SK-N-DZ (cell line): ENCODE measurements around the gene TPD52L2.
"Not testable (repeated sequence)": the region's sequence is repeated elsewhere in the genome, so short reads cannot be mapped to it uniquely, and the experiment has no call there.

Source experiments
- DNase-seq: peaks from one replicate; pipeline ENCODE4 v3.0.0-alpha.2; 2015; ENCODE audit warnings: low spot score

The TPD52L2 gene

DNA sequence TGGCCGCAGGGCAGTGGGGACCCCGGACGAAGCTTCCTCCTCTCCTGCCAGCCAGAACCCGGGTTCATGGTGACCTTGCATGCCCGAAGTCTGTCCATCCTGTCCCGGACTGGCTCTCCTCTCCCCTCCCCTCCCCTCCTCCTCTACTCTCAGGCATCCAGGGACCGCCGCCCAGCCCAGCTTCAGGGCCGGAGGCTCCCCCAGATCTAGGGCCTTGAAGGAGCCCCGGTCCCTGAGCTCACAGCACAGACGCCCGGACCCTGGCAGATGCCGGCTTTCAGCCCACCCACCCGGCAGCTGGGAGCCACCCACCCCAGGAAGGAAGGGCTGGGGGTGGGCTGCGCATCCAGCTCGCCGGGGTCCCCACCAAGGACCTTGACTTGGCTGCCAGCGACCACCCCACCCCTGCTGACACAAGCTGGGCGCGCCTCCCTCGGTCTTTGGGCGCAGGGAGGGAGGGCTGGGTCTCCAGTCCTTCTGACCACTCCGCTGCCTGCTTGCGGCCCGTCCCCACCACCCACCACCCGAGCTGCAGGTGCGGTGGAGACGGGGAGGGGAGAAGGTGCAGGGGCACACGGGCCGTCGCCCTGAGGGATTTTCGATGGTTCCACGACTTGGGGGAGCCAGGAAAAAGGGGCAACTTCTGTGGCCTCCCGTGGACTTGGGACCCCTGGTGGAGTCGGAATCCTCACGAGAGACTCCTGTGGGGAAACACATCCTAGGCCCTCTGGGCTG is 9.5 kb upstream of the TPD52L2 start:
- no peak for DNase-seq

DNA sequence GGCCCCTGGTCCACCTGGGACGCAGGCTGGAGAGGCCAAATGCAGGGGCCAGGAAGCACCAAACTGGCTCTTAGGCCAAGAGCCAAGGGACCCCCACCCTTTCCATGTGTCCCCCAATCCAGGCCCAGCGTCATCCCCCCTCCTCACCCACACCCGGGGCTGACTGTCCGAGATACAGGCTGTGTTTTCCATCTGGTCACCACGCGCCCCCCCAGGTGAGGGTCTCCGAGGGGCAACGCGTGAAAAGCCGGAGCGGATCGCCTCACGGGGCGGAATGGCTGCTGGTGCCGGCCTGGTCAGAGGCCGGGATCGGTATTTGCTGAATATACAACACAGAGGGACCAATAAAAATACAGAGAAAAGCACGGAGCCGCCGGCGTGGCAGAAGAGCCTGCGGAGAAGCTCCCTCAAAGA is 9.0 kb upstream of the TPD52L2 start:
- no peak for DNase-seq

DNA sequence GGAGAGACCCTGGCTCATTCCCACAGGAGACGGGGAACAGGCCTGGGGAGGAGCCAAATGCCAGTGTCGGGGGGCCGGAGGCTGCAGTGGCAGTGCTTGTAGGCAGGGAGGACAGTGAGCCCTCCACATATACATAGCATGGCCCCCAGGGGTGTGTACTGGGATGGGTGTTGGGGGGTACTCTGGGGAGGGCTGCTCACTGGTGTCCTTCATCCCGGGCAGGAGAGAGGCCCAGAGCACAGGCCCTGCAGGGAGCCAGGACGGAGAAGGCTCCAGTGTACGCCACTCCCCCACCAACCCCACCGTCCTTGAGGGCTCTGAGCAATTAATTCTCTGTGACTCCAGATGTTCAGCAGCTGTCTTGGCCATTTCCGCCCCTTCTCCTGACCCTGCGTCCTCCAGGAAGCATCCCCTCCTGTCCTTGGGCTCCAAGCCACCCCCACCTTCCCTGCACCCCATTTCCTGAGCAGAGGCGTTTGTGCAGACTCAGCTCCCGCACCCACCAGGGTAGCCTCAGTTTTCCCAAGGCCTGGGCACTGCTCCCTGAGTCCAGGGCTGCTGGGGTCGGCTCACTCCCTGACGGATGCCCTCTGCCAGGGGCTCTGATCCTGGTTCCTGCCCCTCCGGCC is 7.2 kb upstream of the TPD52L2 start:
- no peak for DNase-seq

DNA sequence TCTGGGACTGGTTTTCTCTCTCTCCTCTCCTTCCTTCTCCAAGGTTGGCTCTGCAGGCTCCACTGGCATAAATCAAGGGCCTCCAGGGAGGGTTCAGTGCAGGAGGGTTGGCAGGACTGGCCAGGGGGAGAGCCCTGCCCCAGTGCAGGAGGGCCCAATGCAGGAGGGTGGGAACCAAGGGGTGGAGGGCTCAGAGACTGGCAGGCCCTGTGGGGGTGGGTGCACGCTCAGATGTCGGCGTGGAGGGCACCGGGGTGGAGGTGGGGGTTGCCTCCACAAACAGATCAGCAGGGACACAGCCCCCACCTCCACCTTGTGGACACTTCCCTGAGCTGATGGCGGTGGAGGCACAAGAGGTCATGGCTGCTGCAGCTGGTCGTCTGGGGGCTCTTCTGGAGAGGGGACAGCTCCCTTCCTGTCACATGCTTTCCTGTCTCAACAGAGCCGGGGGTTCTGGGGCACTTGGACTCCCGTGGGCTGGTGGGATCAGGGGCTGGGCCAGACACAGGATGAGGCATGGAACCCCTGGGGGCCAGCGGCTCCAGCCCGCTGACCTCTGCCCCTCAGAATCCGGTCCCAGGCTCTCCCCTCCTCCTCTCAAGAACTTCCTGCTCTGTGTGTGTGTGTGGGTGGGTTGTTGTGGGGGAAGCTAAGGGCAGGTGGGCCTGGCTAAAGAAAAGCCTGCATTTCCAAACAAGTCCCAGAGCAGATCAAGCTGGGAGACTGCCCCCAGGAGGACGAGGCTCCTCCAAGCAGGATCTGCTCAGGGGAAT is 6.5 kb upstream of the TPD52L2 start:
- peak; percentile 70 for DNase-seq

DNA sequence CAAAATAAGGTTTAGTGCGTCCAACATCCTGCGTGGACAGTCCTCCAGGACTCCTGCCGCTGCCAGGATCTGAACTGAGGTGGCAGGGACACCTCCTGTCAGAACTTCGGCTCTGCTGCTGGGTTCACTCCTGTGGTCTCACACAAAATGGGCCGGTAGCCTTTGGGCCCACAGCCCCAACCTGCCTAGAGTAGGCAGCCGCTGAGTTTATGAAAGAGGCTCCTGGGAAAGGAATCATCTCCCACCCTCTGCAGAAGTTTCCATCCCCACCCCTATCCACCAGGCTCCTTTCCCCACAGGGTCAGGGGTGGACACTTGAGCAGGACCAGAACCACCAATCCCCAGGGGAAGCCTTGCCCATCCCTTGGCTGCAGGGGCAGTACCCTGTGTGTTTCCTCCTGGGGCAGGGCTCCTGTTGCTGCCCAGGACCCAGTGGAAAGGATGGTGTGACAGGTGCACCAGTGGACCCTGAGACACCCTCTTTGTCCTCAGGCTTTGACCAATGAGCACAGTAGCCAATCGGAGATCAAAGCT is 5.8 kb upstream of the TPD52L2 start:
- DNase-seq, result no peak

DNA sequence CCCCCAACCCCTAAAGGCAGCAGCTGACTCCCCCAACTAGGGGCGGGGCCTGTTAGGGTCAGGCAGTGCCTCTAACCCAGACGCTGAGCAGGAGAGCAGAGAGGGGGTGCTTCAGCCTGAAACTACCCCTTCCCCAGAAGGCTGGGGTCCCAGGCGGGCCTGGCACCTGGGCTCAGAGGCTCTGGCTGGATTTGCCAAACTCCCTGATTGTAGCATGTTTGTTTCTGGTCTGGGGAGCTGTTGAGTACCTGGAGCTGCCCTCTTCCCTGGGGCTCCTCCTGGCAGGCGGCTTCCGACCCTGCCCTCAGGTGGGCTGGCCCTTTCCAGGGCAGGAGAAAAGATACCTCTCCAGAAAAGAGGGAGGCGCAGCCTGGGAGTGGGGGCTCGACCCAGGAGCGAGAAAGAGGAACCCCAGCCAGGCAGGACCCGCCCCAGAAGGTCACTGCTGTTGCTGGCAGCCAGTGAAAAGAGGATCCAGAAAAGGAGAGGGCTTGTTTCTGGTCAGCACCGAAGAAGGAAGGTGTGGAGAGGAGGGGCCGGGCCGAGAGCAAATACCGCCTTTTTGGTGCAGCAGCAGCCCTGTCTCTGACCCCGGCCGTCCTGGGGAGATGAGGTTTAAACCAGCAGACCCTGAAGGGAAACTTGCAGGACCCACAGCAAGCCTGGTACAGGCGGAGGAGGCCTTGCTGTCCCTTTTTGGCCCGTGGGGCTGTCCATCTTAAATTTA is 4.6 kb upstream of the TPD52L2 start:
- no peak for DNase-seq

DNA sequence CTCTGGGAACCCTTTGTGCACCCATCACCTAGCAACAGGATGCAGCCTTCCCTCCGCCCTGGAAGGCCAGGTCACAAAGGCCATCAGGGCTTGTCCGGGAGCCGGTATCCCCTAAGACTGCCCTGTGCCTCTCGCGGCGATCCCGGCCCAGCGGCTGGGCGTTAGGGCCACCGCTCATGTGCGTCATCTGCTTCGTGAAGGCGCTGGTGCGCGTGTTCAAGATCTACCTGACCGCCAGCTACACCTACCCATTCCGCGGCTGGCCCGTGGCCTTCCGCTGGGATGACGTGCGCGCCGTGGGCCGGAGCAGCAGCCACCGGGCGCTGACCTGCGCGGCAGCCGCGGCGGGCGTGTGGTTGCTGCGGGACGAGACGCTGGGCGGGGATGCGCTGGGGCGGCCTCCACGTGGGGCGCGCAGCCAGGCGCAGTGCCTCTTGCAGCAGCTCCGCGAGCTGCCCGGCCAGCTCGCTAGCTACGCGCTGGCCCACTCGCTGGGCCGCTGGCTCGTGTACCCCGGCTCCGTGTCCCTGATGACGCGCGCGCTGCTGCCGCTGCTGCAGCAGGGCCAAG is 3.6 kb upstream of the TPD52L2 start, which contains the start of gene ABHD16B:
ABHD16B (plus strand) TSS at position 134 of the 570 bp plus-strand sequence; CDS start at position 177, 43 bp downstream.
- DNase-seq, result no peak

DNA sequence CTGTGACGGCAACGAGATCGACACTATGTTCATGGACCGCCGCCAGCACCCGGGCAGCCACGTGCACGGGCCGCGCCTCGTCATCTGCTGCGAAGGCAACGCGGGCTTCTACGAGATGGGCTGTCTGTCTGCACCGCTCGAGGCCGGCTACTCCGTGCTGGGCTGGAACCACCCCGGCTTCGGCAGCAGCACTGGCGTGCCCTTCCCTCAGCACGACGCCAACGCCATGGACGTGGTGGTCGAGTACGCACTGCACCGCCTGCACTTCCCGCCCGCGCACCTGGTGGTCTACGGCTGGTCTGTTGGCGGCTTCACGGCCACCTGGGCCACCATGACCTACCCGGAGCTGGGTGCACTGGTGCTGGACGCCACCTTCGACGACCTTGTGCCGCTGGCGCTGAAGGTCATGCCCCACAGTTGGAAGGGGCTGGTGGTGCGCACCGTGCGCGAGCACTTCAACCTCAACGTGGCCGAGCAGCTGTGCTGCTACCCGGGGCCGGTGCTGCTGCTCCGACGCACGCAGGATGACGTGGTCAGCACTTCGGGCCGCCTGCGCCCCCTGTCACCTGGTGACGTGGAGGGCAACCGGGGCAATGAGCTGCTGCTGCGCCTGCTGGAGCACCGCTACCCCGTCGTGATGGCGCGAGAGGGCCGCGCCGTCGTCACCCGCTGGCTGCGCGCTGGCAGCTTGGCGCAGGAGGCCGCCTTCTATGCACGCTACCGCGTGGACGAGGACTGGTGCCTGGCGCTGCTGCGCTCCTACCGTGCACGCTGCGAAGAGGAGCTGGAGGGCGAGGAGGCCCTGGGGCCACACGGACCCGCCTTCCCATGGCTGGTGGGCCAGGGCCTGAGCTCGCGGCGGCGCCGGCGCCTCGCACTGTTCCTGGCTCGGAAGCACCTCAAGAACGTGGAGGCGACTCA is 2.8 kb upstream of the TPD52L2 start:
- DNase-seq, result no peak

DNA sequence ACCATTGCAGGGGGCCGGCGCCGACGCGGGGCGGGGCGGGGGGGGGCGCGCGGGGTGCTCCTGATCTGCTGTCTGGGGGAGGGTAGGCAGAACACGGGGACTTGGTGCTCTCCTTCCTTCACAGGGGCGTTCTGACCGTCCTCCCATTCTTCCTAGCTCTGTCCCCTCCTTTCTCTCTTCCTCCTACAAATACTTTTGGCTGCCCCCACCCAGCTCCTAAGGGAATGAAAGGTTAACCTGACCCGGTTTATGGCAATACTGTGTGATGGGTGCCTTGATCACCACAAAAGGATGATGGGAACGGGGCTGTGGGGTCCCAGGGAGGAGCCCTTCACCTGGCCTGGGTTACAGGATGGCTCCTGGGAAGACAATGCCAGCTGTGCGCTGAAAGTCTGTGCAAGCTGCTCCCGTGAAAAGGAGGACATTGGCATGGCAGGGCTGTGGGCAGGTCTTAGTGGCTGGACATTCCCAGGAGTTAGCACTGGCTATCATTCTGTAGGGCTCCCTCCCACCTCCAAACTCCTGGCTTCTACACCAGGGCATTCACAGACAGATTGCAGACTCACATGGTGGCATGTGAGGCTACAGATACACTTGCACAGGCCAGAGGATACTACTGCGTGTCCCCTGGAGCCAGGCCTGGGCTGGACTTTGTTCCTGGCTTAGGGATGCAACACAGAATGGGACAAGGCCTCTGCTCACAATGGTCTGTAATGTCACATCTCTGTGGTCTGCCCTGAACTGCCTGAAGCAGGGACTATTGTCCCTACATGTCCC is 1.9 kb upstream of the TPD52L2 start:
- no peak for DNase-seq

DNA sequence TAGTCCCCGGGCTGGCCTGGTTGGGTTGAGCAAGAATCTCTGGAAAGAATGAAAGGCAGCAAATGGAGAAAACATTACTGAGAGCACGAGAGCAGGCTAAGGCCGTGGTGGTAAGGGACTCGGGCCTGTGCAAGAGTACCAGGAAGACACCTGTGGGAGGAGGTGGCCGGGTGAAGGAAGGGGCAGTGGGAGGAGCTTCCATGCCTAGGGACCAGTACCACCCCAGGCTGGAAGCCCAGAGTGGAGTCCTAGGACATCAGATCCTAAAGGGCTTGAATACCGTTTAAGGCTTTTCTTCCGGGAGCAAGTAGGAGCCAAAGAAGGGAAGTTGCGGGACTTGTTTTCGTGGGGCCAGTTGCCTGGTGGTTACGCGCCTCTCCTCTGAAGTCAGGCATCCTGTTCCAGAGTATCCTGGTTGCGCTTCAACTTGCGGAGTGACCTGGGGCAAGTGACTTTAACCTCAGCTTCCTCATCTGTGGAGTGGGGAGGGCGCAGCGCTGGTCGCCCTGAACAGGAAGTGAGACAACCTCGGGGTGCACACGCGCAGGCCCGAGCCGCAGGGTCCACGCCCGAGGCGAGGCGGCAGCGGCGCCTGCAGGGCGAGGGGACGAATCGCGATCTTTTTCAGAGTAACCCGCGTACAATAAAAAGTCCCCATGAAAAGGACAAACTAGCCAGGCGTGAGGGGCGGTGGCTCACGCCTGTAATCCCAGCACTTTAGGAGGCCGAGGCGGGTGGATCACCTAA is 1.1 kb upstream of the TPD52L2 start:
- peak; percentile 83 for DNase-seq

DNA sequence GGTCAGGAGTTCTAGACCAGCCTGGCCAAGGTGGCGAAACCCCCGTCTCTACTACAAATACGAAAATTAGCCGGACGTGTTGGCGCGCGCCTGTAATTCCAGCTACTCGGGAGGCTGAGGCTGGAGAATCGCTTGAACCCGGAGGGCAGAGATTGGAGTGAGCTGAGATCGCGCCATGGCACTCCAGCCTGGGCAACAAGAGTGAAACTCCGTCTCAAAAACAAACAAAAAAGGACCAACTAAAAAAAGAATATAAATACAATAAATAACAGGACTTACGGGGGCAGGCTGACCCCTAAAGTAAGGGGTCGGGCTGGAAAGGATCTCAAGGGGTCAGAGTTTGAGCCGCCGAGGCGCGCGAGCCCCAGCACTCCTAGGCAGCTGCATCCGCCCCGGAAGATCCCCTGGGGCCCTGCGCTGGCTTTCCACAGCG is 509 bp upstream of the TPD52L2 start:
- DNase-seq, result no peak

DNA sequence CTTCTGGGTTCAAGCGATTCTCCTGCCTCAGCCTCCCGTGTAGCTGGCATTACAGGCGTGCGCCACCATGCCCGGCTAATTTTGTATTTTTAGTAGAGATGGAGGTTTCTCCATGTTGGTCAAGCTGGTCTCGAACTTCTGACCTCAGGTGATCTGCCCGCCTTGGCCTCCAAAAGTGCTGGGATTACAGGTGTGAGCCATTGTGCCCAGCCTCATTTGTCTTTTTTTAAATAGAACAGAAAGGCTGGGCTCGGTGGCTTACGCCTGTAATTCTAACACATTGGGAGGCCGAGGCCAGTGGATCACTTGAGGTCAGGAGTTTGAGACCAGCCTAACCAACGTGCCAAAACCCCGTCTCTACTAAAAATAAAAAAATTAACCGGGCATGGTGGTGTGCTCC is 2.0 kb downstream of the TPD52L2 start:
- DNase-seq, result not testable (repeated sequence)

DNA sequence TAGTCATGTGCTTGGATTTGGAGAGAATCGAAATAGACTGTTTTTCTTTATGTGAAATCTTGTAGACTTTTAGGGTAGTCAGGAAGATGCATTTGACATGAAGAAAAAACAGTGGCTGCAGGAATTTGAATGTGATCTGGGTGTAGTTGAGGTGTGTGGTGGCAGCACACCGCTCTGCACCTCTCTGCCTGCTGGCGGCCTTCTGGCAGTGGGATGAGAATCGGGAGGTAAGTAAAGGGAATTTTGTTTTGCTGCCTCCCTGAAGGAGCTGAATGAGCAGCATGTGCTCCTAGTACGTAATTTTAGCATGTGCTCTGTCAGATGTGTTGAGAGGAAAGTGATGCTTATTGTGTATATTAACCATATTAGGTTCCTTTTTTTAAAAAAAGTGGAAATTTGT is 3.2 kb downstream of the TPD52L2 start:
- DNase-seq, result no peak

DNA sequence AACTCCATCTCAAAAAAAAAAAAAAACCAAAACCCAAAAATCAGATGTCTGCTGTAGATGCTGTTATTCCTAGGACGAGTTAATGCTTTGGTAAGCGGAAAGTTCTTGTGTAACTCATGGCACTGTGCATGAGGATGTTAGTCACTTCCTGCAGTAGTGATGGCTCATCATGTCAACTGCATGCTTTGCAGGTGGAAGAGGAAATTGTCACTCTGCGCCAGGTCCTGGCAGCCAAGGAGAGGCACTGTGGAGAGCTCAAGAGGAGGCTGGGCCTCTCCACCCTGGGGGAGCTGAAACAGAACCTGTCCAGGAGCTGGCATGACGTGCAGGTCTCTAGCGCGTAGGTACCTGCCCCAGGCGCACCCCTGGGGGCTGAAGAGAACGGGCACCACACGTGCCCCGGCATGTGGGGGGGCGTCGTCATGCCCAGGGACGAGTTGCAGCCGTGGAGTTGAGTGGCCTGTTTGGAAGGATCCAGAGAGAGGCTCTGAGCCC is 8.5 kb downstream of the TPD52L2 start:
- DNase-seq, result no peak

DNA sequence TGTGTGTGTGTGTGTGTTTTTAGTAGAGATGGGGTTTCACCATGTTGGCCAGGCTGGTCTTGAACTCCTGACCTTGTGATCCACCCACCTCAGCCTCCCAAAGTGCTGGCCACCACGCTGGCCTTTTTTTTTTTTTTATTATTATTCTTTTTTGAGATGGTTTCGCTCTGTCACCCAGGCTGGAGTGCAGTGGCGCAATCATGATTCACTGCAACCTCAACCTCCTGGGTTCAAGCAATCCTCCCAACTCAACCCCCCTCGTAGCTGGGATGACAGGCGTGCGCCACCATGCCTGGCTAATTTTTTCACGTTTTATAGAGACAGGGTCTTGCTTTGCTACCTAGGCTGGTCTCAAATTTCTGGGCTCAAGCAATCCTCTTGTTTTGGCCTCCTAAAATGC is 9.2 kb downstream of the TPD52L2 start:
- not testable (repeated sequence) for DNase-seq

DNA sequence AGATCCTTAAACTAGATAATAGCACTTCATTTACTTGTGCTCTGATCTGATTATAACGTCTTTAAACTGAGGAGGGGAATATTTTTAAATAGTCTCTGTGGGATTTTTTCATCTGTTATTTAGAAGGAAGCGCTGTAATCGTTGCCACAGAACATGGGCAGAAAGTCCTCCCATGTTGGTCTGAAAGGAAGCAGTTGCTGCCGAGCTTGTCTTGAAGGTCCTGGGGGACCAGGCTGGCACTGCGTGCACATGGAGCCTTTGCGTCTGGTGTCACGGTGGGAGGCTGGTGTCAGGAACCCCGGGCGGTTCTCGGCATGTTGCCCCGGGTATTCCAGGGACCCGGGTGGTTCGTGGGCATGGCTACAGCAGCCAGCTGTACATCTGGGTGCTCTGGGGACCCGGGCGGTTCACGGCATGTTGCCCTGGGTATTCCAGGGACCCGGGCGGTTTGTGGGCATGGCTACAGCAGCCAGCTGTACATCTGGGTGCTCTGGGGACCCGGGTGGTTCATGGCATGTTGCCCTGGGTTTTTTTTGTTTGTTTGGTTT is 11.5 kb downstream of the TPD52L2 start:
- no peak for DNase-seq

DNA sequence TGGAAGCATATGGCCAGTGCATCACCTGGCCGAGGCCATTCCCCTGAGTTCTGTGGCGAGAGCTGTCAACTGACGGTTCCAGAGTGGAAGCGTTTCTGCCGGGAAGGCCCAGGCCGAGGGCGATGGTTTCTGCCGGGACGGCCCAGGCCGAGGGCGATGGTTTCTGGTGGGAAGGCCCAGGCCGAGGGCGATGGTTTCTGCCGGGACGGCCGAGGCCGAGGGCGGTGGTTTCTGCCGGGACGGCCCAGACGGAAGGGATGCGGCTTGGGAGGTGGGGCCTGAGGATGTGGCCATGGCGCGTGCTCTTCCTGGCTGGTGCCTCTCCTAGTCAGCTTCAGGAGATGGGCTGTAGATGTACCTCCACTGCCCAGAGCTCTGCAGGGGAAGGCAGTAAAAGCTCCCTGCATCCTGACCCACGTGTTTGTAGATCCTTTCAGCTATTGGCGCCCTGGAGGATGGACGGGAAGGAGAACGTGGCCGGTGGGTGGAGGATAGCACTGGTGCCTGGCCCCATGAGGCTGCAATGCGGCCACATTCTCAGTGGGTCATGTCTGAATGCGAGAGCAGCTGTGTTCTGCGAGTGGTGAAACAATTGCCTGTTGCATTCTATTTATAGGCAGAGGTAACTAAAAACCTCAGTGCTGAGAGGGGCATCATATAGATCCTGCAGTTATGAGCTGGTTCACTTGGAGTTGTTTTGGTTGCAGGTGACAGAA is 12.8 kb downstream of the TPD52L2 start:
- no peak for DNase-seq
